ENCODE measurements around the gene PLCD1. TPM values are rescaled to one million over a fixed set of nuclear protein-coding genes. Genes with fewer than 3 reads are reported as not detected.

The PLCD1 gene
- total and polyA plus RNA-seq, 8 donors: 7.5 to 15.6 (median 10.1) TPM

GRCh38 chr3:37961622-37962431 is 67.6 kb downstream of the PLCD1 start:
- no peaks in the 10 kb centered on the region for H3K9me3 ChIP-seq
- H3K36me3 ChIP-seq: no peaks in the 10 kb centered on the region
- 58 to 67% methylated on average over 6 of the region's 6 CpGs for WGBS, 2 donors
- H3K4me3 ChIP-seq: no peak overlapping the region
- intact Hi-C loops (cut with DNase I): loop anchor here in 1 of 3 donors (10.0 kb wide), 1 partner anchor 107 kb away; no protein-coding TSS in a partner anchor
- no peak for TF ChIP-seq CTCF (IDR thresholded peaks at IDR 0.05)
- H3K27ac ChIP-seq: peak overlapping the region in 2 of 4 donors; percentile 41 to 44
- H3K4me1 ChIP-seq: peaks cover 0 to 32% (median 32%) of the 10 kb centered on the region in 3 donors
- ATAC-seq (peak in 1 of 4 donors; percentile 8), FAIRE-seq (no peak), DNase-seq (no peak)
- H3K27me3 ChIP-seq: no peaks in the 10 kb centered on the region

- WGBS, 2 donors: 80 to 86% methylated on average over 7 of the region's 7 CpGs
- no peak for TF ChIP-seq CTCF (IDR thresholded peaks at IDR 0.05)
- DNase-seq (no peak), FAIRE-seq (no peak), ATAC-seq (no peak)
- intact Hi-C loops (cut with DNase I): no loop called here
- H3K27ac ChIP-seq: peak overlapping the region in 1 of 4 donors; percentile 42
- H3K36me3 ChIP-seq: no peaks in the 10 kb centered on the region
- no peaks in the 10 kb centered on the region for H3K27me3 ChIP-seq
- no peaks in the 10 kb centered on the region for H3K9me3 ChIP-seq
- H3K4me1 ChIP-seq: peaks cover 0 to 5% (median 4%) of the 10 kb centered on the region in 3 donors
- H3K4me3 ChIP-seq: no peak overlapping the region
These were observed 71.9 kb downstream of the PLCD1 start for GRCh38 chr3:37957539-37957936.

Small RNAs within 50 kb of the gene (microRNA-seq; reads per million reads assigned to microRNA genes)
- gene MIR26A1: 5.6 to 10.0 reads per million in 2 donors

Other genes starting within 250 kb of the PLCD1 start
- gene CTDSPL, start 167.8 kb downstream of the PLCD1 start, total RNA-seq: 10 to 100 TPM; 14.2 to 34.8 (median 17.8) TPM
- 10 to 100 TPM in 1 of 2 donors, 1 to 10 TPM in 1; 8.4 to 14.8 TPM for gene CTDSPL, start 167.8 kb downstream of the PLCD1 start, polyA plus RNA-seq
- 1 to 10 TPM; 1.2 to 6.6 (median 2.7) TPM for gene VILL, start 38.9 kb downstream of the PLCD1 start, total RNA-seq
- gene VILL, start 38.9 kb downstream of the PLCD1 start, polyA plus RNA-seq: 1 to 10 TPM; 5.1 to 7.0 TPM
- under 1 TPM; 0.14 to 0.60 (median 0.49) TPM for gene DLEC1, start 9.6 kb upstream of the PLCD1 start, total RNA-seq
- under 1 TPM; 0.61 to 0.75 TPM for gene DLEC1, start 9.6 kb upstream of the PLCD1 start, polyA plus RNA-seq
- 10 to 100 TPM; 44.2 to 66.9 (median 59.0) TPM for gene ACAA1, start 107.5 kb upstream of the PLCD1 start, total RNA-seq
- gene ACAA1, start 107.5 kb upstream of the PLCD1 start, polyA plus RNA-seq: 100 to 1,000 TPM in 1 of 2 donors, 10 to 100 TPM in 1; 99.3 to 110 TPM
- gene MYD88, start 109.0 kb upstream of the PLCD1 start, total RNA-seq: 10 to 100 TPM in 3 of 6 donors, 1 to 10 TPM in 3; 7.2 to 20.2 (median 9.9) TPM
- 10 to 100 TPM in 1 of 2 donors, 1 to 10 TPM in 1; 8.2 to 14.2 TPM for gene MYD88, start 109.0 kb upstream of the PLCD1 start, polyA plus RNA-seq
- 10 to 100 TPM in 4 of 6 donors, 1 to 10 TPM in 2; 8.5 to 16.0 (median 10.4) TPM for gene OXSR1, start 135.9 kb upstream of the PLCD1 start, total RNA-seq
- gene OXSR1, start 135.9 kb upstream of the PLCD1 start, polyA plus RNA-seq: 10 to 100 TPM in 1 of 2 donors, 1 to 10 TPM in 1; 6.3 to 10.7 TPM
- gene SLC22A13, start 236.2 kb upstream of the PLCD1 start, total RNA-seq: under 1 TPM in 5 of 6 donors, not detected in 1; 0.18 to 0.69 (median 0.42) TPM
- gene SLC22A13, start 236.2 kb upstream of the PLCD1 start, polyA plus RNA-seq: under 1 TPM; 0.05 to 0.23 TPM